GM23338 (cell line): Measurements from ENCODE around the gene UBTF. TPM values are rescaled to one million over a fixed set of nuclear protein-coding genes. Genes with fewer than 3 reads are reported as not detected.

Source experiments
- CREB1 ChIP-seq: fragments of 250-450 bp; sonication (Bioruptor Pico); IDR thresholded peaks from 2 replicates; pipeline ENCODE4 v1.5.0; 2020; ENCODE audit warnings: low read depth, mild to moderate bottlenecking, moderate library complexity
- ETS1 ChIP-seq: IDR thresholded peaks from 2 replicates; pipeline ENCODE4 v1.6.1; 2016; ENCODE audit warnings: antibody characterized with exemption
- NANOG ChIP-seq: IDR thresholded peaks from 2 replicates; pipeline ENCODE4 v1.6.1; 2016; ENCODE audit warnings: antibody characterized with exemption, borderline replicate concordance
- ZNF462 ChIP-seq: fragments of 250-450 bp; sonication (Bioruptor Pico); IDR thresholded peaks from 2 replicates; pipeline ENCODE4 v1.5.0; 2020; ENCODE audit warnings: mild to moderate bottlenecking, moderate library complexity
- polyA plus RNA-seq: library from polyadenylated mRNA; unstranded; fragments of >200 nt; fragmentation: Nextera tagmentation; extraction: Ambion mirVana; gene quantifications from 2 replicates; pipeline ENCODE4 v1.2.1, GENCODE V29; 2016
- total RNA-seq: library from RNA; depleted of rRNA; stranded (reverse); fragments of >200 nt; shearing (Covaris generic); gene quantifications from 2 replicates; pipeline ENCODE4 v1.2.3, GENCODE V29; 2014

Gene UBTF
- total and polyA plus RNA-seq, 2 experiments from 2014 or later: 29.9 to 62.2 TPM

GRCh38 chr17:44212507-44213402 lies 6.7 kb downstream of the UBTF start (continued):
- no peak for TF ChIP-seq ETS1
- no peak for TF ChIP-seq ZNF462 (CRISPR knock-in tag)
- no peak for TF ChIP-seq CREB1 (CRISPR knock-in tag)
- no peak for TF ChIP-seq NANOG
